Transverse colon (tissue), 4 donors: ENCODE results near the gene NBPF4.
"Not testable (repeated sequence)": the region's sequence is repeated elsewhere in the genome, so short reads cannot be mapped to it uniquely, and the experiment has no call there.

Experiments used
- CTCF ChIP-seq, 5 experiments: fragments of 200-600 bp in 3 of 5; fragments of 450-650 bp in 2 of 5; sonication (generic) in 3 of 5; IDR thresholded peaks; 1 replicate in 2 of 5; 2 replicates in 3 of 5; pipeline ENCODE4 v1.5.1; 2016 to 2017; ENCODE audit warnings: antibody characterized with exemption in 5 of 5, inconsistent platforms in 3 of 5, mild to moderate bottlenecking in 2 of 5, moderate library complexity in 1 of 5
- EP300 ChIP-seq: sonication (generic); formaldehyde crosslinking; IDR thresholded peaks from one replicate; pipeline ENCODE4 v1.6.1; 2017; ENCODE audit warnings: antibody characterized with exemption, low read depth
- POLR2AphosphoS5 ChIP-seq, 3 donors: sonication (generic); formaldehyde crosslinking; IDR thresholded peaks; one replicate each; pipeline ENCODE4 v1.6.1; 2016; ENCODE audit warnings: antibody characterized with exemption in 3 of 3

GRCh38 chr1:108255426-108255825 lies 11.6 kb upstream of the NBPF4 start:
- TF ChIP-seq EP300; CTCF (IDR thresholded peaks at IDR 0.05); POLR2AphosphoS5 (IDR thresholded peaks at IDR 0.05): not testable (repeated sequence)
